ENCODE data around the gene PATJ.

- TF ChIP-seq POLR2A (IDR thresholded peaks at IDR 0.05) (no peak), CTCF (IDR thresholded peaks at IDR 0.05) (no peak)
These were observed 127.4 kb downstream of the PATJ start for GRCh38 chr1:61869691-61870109.

Data from testis (tissue), 2 donors.